SW 1271 (cell line): ENCODE results near the gene SCAND1.

ENCODE experiments used
- DNase-seq, 2 experiments: peaks; one replicate each; lab custom pipeline; 2025; lab: John Stamatoyannopoulos, UW

SCAND1 gene

GRCh38 chr20:35904982-35905663 is 49.2 kb downstream of the SCAND1 start:
- DNase-seq = no peak

GRCh38 chr20:35903843-35904242 is 50.5 kb downstream of the SCAND1 start:
- no peak for DNase-seq
